HEK293 (cell line): ENCODE measurements around the gene SIDT1.

Experiments
- CTCF ChIA-PET: fragments of 350-600 bp; formaldehyde crosslinking; extraction: SDS; loops from one replicate; lab custom pipeline; 2021; ENCODE audit warnings: antibody characterized with exemption; lab: Yijun Ruan, JAX
- POLR2A ChIA-PET: fragments of 300-600 bp; formaldehyde crosslinking; extraction: SDS; loops from one replicate; lab custom pipeline; 2020; ENCODE audit warnings: antibody characterized with exemption, inconsistent platforms; lab: Yijun Ruan, JAX
- H3K27ac ChIP-seq: fragments of 200-500 bp; sonication (Bioruptor generic); 2 replicates; pipeline ENCODE4 v1.5.1; 2014; ENCODE audit warnings: low read depth, low read length, control low read depth, inconsistent platforms; ENCODE audit errors: extremely low read depth
- H3K36me3 ChIP-seq, 2 experiments: fragments of 200-500 bp in 1 of 2; sonication (Bioruptor generic) in 1 of 2; 1 replicate in 1 of 2; 2 replicates in 1 of 2; pipeline ENCODE4 v1.5.1; 2014 to 2017; ENCODE audit warnings: inconsistent platforms in 2 of 2, low read length in 2 of 2; ENCODE audit not compliant: control insufficient read depth in 2 of 2, insufficient read depth in 1 of 2
- H3K4me1 ChIP-seq: fragments of 200-500 bp; sonication (Bioruptor generic); 2 replicates; pipeline ENCODE4 v1.5.1; 2014; ENCODE audit warnings: mild to moderate bottlenecking, low read length, inconsistent platforms; ENCODE audit not compliant: control insufficient read depth, insufficient read depth
- H3K4me3 ChIP-seq: 2 replicates; pipeline ENCODE4 v1.5.1; 2011; ENCODE audit warnings: low read depth, mild to moderate bottlenecking, control low read depth, low read length, moderate library complexity
- H3K9me3 ChIP-seq: fragments of 200-500 bp; sonication (Bioruptor generic); 2 replicates; pipeline ENCODE4 v1.5.1; 2014; ENCODE audit warnings: low read depth, low read length, inconsistent platforms; ENCODE audit not compliant: control insufficient read depth, insufficient read depth
- HOXC10 ChIP-seq: sonication (generic); formaldehyde crosslinking; IDR thresholded peaks from 2 replicates; pipeline ENCODE4 v1.8.1; 2023; ENCODE audit warnings: mild to moderate bottlenecking, missing genetic modification reagents
- HOXD13 ChIP-seq: sonication (generic); formaldehyde crosslinking; IDR thresholded peaks from 2 replicates; pipeline ENCODE4 v1.8.0; 2022; ENCODE audit warnings: missing genetic modification reagents, borderline replicate concordance
- ZBTB17 ChIP-seq: fragments of 450-650 bp; formaldehyde crosslinking; IDR thresholded peaks from 2 replicates; pipeline ENCODE4 v1.5.1; 2016; ENCODE audit warnings: missing biosample characterization, missing genetic modification characterization
- ZNF223 ChIP-seq: fragments of 450-650 bp; formaldehyde crosslinking; IDR thresholded peaks from 2 replicates; pipeline ENCODE4 v1.5.1; 2016; ENCODE audit warnings: missing biosample characterization, missing genetic modification characterization
- ZNF274 ChIP-seq, 2 experiments: fragments of 200-500 bp in 1 of 2; fragments of 450-650 bp in 1 of 2; sonication (Bioruptor generic) in 1 of 2; formaldehyde crosslinking in 1 of 2; IDR thresholded peaks; 2 replicates each; pipeline versions ENCODE4 v1.5.1 to v1.6.1; 2014 to 2016; ENCODE audit warnings: borderline replicate concordance in 1 of 2, inconsistent platforms in 1 of 2, low read length in 1 of 2, missing biosample characterization in 1 of 2, missing genetic modification characterization in 1 of 2
- ZNF292 ChIP-seq: fragments of 450-650 bp; formaldehyde crosslinking; IDR thresholded peaks from 2 replicates; pipeline ENCODE4 v1.5.1; 2016; ENCODE audit warnings: low read depth, missing biosample characterization, missing genetic modification characterization, borderline replicate concordance
- ZNF335 ChIP-seq: fragments of 450-650 bp; formaldehyde crosslinking; conservative IDR thresholded peaks from 2 replicates; pipeline ENCODE4 v1.5.1; 2016; ENCODE audit warnings: missing biosample characterization, missing genetic modification characterization
- ZNF404 ChIP-seq: fragments of 450-650 bp; formaldehyde crosslinking; IDR thresholded peaks from 2 replicates; pipeline ENCODE4 v1.5.1; 2017; ENCODE audit warnings: missing biosample characterization, missing genetic modification characterization
- ZNF473 ChIP-seq: fragments of 450-650 bp; formaldehyde crosslinking; IDR thresholded peaks from 2 replicates; pipeline ENCODE4 v1.5.1; 2017; ENCODE audit warnings: missing biosample characterization, missing genetic modification characterization
- ZNF549 ChIP-seq: fragments of 450-650 bp; IDR thresholded peaks from 2 replicates; pipeline ENCODE4 v1.5.1; 2018; ENCODE audit warnings: missing biosample characterization, missing genetic modification characterization, mild to moderate bottlenecking, inconsistent platforms, moderate library complexity
- ZNF621 ChIP-seq: fragments of 450-650 bp; formaldehyde crosslinking; IDR thresholded peaks from 2 replicates; pipeline ENCODE4 v1.5.1; 2017; ENCODE audit warnings: missing biosample characterization, missing genetic modification characterization
- ZNF843 ChIP-seq: fragments of 450-650 bp; formaldehyde crosslinking; IDR thresholded peaks from 2 replicates; pipeline ENCODE4 v1.5.1; 2016; ENCODE audit warnings: missing biosample characterization, missing genetic modification characterization
- ZSCAN30 ChIP-seq: fragments of 450-650 bp; IDR thresholded peaks from 2 replicates; pipeline ENCODE4 v1.5.1; 2018; ENCODE audit warnings: missing biosample characterization, mild to moderate bottlenecking, missing genetic modification characterization, moderate library complexity
- TF ChIP-seq, protein P1 (sequence below): fragments of 450-650 bp; formaldehyde crosslinking; IDR thresholded peaks from 2 replicates; pipeline ENCODE4 v1.5.1; 2016; ENCODE audit warnings: missing biosample characterization, missing genetic modification characterization, low read depth
- TF ChIP-seq, protein P2 (sequence below): fragments of 450-650 bp; IDR thresholded peaks from 2 replicates; pipeline ENCODE4 v1.5.1; 2018; ENCODE audit warnings: missing biosample characterization, missing genetic modification characterization
- TF ChIP-seq, protein P3 (sequence below): fragments of 450-650 bp; formaldehyde crosslinking; IDR thresholded peaks from 2 replicates; pipeline ENCODE4 v1.5.1; 2016; ENCODE audit warnings: missing biosample characterization, missing genetic modification characterization
- TF ChIP-seq, protein P4 (sequence below): fragments of 450-650 bp; formaldehyde crosslinking; IDR thresholded peaks from 2 replicates; pipeline ENCODE4 v1.5.1; 2016; ENCODE audit warnings: missing biosample characterization, missing genetic modification characterization
- TF ChIP-seq, protein P5 (sequence below): fragments of 450-650 bp; formaldehyde crosslinking; conservative IDR thresholded peaks from 2 replicates; pipeline ENCODE4 v1.5.1; 2016; ENCODE audit warnings: low read depth, missing biosample characterization, missing genetic modification characterization
- TF ChIP-seq, protein P6 (sequence below): fragments of 450-650 bp; formaldehyde crosslinking; IDR thresholded peaks from 2 replicates; pipeline ENCODE4 v1.5.1; 2016; ENCODE audit warnings: missing biosample characterization, missing genetic modification characterization
- TF ChIP-seq, protein P7 (sequence below): fragments of 450-650 bp; formaldehyde crosslinking; IDR thresholded peaks from 2 replicates; pipeline ENCODE4 v1.5.1; 2016; ENCODE audit warnings: missing biosample characterization, missing genetic modification characterization

SIDT1 gene

DNA sequence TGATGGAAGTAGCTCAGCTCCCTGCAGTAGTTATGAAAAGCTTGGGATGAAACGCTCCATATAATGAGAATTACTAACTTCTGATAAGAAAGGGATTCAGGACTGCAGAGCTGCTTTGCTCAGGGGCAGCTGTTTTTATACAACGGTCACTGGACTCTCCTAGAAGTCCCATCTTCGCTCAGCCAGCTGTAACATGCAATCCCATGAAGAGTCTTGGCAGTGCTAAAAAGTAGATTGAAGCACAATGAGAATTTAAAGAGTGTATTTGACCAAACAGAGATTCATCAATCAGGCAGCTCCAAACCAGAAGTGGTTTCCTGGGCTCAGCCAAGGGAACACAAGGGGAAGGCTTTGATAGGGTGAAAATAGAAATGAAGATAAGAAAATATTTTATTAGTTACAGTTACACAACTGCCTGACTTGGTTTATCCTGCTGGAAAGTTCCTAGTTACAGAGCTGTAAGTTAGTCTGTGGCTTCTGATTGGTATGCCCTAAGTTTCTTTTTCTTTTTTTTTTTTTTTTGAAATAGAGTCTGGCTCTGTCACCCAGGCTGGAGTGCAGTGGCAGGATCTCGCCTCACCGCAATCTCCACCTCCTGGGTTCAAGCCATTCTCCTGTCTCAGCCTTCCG, 24.1 kb downstream of the SIDT1 start:
- CTCF ChIA-PET, result interaction anchor here (1.0 to 1.3 kb wide), 2 partner anchors 22 to 65 kb away, joined by 3 to 5 read pairs; no protein-coding TSS in a partner anchor
- TF ChIP-seq HOXC10 (CRISPR knock-in tag) (no peak), ZNF404 (tag by site-specific recombination) (no peak), ZSCAN30 (tag by site-specific recombination) (no peak), ZNF292 (tag by site-specific recombination) (no peak), ZNF549 (tag by site-specific recombination) (no peak), ZNF843 (tag by site-specific recombination) (no peak), ZBTB17 (no peak), ZNF223 (tag by site-specific recombination) (no peak), ZNF335 (no peak), ZNF473 (tag by site-specific recombination) (no peak), ZNF274 (IDR thresholded peaks at IDR 0.05; ENCODE audit: low read length) (no peak), ZNF274 (tag by site-specific recombination; IDR thresholded peaks at IDR 0.05; ENCODE audit: borderline replicate concordance) (no peak), HOXD13 (CRISPR knock-in tag) (no peak), ZNF621 (tag by site-specific recombination) (no peak)
- TF ChIP-seq, protein P1, sequence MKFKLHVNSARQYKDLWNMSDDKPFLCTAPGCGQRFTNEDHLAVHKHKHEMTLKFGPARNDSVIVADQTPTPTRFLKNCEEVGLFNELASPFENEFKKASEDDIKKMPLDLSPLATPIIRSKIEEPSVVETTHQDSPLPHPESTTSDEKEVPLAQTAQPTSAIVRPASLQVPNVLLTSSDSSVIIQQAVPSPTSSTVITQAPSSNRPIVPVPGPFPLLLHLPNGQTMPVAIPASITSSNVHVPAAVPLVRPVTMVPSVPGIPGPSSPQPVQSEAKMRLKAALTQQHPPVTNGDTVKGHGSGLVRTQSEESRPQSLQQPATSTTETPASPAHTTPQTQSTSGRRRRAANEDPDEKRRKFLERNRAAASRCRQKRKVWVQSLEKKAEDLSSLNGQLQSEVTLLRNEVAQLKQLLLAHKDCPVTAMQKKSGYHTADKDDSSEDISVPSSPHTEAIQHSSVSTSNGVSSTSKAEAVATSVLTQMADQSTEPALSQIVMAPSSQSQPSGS, result no peak
- TF ChIP-seq, protein P2, sequence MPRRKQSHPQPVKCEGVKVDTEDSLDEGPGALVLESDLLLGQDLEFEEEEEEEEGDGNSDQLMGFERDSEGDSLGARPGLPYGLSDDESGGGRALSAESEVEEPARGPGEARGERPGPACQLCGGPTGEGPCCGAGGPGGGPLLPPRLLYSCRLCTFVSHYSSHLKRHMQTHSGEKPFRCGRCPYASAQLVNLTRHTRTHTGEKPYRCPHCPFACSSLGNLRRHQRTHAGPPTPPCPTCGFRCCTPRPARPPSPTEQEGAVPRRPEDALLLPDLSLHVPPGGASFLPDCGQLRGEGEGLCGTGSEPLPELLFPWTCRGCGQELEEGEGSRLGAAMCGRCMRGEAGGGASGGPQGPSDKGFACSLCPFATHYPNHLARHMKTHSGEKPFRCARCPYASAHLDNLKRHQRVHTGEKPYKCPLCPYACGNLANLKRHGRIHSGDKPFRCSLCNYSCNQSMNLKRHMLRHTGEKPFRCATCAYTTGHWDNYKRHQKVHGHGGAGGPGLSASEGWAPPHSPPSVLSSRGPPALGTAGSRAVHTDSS, result no peak
- TF ChIP-seq, protein P3, sequence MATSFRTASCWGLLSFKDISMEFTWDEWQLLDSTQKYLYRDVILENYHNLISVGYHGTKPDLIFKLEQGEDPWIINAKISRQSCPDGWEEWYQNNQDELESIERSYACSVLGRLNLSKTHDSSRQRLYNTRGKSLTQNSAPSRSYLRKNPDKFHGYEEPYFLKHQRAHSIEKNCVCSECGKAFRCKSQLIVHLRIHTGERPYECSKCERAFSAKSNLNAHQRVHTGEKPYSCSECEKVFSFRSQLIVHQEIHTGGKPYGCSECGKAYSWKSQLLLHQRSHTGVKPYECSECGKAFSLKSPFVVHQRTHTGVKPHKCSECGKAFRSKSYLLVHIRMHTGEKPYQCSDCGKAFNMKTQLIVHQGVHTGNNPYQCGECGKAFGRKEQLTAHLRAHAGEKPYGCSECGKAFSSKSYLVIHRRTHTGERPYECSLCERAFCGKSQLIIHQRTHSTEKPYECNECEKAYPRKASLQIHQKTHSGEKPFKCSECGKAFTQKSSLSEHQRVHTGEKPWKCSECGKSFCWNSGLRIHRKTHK, result no peak
- TF ChIP-seq, protein P4, sequence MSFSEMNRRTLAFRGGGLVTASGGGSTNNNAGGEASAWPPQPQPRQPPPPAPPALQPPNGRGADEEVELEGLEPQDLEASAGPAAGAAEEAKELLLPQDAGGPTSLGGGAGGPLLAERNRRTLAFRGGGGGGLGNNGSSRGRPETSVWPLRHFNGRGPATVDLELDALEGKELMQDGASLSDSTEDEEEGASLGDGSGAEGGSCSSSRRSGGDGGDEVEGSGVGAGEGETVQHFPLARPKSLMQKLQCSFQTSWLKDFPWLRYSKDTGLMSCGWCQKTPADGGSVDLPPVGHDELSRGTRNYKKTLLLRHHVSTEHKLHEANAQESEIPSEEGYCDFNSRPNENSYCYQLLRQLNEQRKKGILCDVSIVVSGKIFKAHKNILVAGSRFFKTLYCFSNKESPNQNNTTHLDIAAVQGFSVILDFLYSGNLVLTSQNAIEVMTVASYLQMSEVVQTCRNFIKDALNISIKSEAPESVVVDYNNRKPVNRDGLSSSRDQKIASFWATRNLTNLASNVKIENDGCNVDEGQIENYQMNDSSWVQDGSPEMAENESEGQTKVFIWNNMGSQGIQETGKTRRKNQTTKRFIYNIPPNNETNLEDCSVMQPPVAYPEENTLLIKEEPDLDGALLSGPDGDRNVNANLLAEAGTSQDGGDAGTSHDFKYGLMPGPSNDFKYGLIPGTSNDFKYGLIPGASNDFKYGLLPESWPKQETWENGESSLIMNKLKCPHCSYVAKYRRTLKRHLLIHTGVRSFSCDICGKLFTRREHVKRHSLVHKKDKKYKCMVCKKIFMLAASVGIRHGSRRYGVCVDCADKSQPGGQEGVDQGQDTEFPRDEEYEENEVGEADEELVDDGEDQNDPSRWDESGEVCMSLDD, result no peak
- TF ChIP-seq, protein P5, sequence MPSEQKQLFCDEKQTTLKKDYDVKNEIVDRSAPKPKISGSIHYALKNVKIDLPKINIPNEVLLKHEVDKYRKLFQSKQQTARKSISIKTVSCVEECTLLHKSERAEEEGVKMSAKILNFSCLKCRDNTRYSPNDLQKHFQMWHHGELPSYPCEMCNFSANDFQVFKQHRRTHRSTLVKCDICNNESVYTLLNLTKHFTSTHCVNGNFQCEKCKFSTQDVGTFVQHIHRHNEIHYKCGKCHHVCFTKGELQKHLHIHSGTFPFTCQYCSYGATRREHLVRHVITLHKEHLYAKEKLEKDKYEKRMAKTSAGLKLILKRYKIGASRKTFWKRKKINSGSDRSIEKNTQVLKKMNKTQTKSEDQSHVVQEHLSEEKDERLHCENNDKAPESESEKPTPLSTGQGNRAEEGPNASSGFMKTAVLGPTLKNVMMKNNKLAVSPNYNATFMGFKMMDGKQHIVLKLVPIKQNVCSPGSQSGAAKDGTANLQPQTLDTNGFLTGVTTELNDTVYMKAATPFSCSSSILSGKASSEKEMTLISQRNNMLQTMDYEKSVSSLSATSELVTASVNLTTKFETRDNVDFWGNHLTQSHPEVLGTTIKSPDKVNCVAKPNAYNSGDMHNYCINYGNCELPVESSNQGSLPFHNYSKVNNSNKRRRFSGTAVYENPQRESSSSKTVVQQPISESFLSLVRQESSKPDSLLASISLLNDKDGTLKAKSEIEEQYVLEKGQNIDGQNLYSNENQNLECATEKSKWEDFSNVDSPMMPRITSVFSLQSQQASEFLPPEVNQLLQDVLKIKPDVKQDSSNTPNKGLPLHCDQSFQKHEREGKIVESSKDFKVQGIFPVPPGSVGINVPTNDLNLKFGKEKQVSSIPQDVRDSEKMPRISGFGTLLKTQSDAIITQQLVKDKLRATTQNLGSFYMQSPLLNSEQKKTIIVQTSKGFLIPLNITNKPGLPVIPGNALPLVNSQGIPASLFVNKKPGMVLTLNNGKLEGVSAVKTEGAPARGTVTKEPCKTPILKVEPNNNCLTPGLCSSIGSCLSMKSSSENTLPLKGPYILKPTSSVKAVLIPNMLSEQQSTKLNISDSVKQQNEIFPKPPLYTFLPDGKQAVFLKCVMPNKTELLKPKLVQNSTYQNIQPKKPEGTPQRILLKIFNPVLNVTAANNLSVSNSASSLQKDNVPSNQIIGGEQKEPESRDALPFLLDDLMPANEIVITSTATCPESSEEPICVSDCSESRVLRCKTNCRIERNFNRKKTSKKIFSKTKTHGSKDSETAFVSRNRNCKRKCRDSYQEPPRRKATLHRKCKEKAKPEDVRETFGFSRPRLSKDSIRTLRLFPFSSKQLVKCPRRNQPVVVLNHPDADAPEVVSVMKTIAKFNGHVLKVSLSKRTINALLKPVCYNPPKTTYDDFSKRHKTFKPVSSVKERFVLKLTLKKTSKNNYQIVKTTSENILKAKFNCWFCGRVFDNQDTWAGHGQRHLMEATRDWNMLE (tag by site-specific recombination), result no peak
- TF ChIP-seq, protein P6, sequence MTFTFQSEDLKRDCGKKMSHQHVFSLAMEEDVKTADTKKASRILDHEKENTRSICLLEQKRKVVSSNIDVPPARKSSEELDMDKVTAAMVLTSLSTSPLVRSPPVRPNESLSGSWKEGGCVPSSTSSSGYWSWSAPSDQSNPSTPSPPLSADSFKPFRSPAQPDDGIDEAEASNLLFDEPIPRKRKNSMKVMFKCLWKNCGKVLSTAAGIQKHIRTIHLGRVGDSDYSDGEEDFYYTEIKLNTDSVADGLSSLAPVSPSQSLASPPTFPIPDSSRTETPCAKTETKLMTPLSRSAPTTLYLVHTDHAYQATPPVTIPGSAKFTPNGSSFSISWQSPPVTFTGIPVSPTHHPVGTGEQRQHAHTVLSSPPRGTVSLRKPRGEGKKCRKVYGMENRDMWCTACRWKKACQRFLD (tag by site-specific recombination), result no peak
- TF ChIP-seq, protein P7, sequence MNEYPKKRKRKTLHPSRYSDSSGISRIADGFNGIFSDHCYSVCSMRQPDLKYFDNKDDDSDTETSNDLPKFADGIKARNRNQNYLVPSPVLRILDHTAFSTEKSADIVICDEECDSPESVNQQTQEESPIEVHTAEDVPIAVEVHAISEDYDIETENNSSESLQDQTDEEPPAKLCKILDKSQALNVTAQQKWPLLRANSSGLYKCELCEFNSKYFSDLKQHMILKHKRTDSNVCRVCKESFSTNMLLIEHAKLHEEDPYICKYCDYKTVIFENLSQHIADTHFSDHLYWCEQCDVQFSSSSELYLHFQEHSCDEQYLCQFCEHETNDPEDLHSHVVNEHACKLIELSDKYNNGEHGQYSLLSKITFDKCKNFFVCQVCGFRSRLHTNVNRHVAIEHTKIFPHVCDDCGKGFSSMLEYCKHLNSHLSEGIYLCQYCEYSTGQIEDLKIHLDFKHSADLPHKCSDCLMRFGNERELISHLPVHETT (tag by site-specific recombination), result no peak
- POLR2A ChIA-PET, result no interaction called here
- Histone ChIP-seq H3K36me3 (no peaks in the 10 kb centered on the region), H3K4me3 (no peak overlapping the region), H3K9me3 (no peaks in the 10 kb centered on the region), H3K4me1 (no peaks in the 10 kb centered on the region), H3K27ac (no peak overlapping the region)
